K562 (cell line): ENCODE measurements around the gene TAS2R5. TPM values are rescaled to one million over a fixed set of nuclear protein-coding genes. Genes with fewer than 3 reads are reported as not detected.

Experiments
- ATAC-seq: fragments of 200-7000 bp; cut with Tn5 transposase; 3 replicates; pipeline ENCODE4 v1.9.1; 2020; ENCODE audit warnings: moderate library complexity
- BruUV-seq: library from RNA; stranded (reverse); fragments of 400-500 nt; replicated peaks from 2 replicates; lab custom pipeline; 2021; lab: Mats Ljungman, UMichigan
- CTCF ChIA-PET: fragments of 300-600 bp; formaldehyde crosslinking; extraction: SDS; loops from one replicate; lab custom pipeline; 2021; ENCODE audit warnings: low intra/inter-chr PET ratio; lab: Yijun Ruan, JAX
- POLR2A ChIA-PET: fragments of 300-600, 350-650 bp; sonication (Branson Sonifier 250); formaldehyde crosslinking; extraction: SDS; loops from one replicate; lab custom pipeline; 2021; ENCODE audit warnings: antibody characterized with exemption, inconsistent platforms; lab: Yijun Ruan, JAX
- DNase-seq, 4 experiments: peaks; one replicate each; pipeline versions ENCODE4 v3.0.0 to v3.0.0-alpha.2; 2011 to 2018; ENCODE audit warnings: low spot score in 3 of 4, mixed read lengths in 3 of 4; ENCODE audit errors: extremely low read depth in 1 of 4
- FAIRE-seq: peaks from 2 replicates; lab custom pipeline; 2011; peaks lifted over from hg19 to GRCh38; lab: Jason Lieb, UNC
- H2AFZ ChIP-seq: 2 replicates; pipeline ENCODE4 v1.6.0; 2011; ENCODE audit warnings: low read depth, low read length, control low read depth, inconsistent platforms
- H3K27ac ChIP-seq: fragments of 200-600 bp; 3 replicates; pipeline ENCODE4 v1.8.0; 2011; ENCODE audit warnings: low read depth, mild to moderate bottlenecking, control low read depth, inconsistent platforms, low read length, moderate library complexity, mixed read lengths; ENCODE audit errors: extremely low read depth
- H3K27me3 ChIP-seq, 2 experiments: fragments of 300-600 bp in 1 of 2; 2 replicates in 1 of 2; 3 replicates in 1 of 2; pipeline versions ENCODE4 v1.6.0 to v1.8.0; 2011; ENCODE audit warnings: inconsistent platforms in 2 of 2, low read length in 2 of 2, mild to moderate bottlenecking in 1 of 2, mixed read lengths in 1 of 2, moderate library complexity in 1 of 2; ENCODE audit not compliant: control insufficient read depth in 2 of 2, insufficient read depth in 2 of 2
- H3K36me3 ChIP-seq: fragments of 300-600 bp; 3 replicates; pipeline ENCODE4 v1.8.0; 2011; ENCODE audit warnings: mild to moderate bottlenecking, low read length, inconsistent platforms; ENCODE audit not compliant: control insufficient read depth, insufficient read depth
- H3K4me1 ChIP-seq, 2 experiments: fragments of 200-600 bp in 1 of 2; replicated peaks in 1 of 2; 2 replicates in 1 of 2; 3 replicates in 1 of 2; pipeline versions ENCODE4 v1.5.1 to v1.8.0; 2011; ENCODE audit warnings: inconsistent platforms in 2 of 2, low read length in 2 of 2, mild to moderate bottlenecking in 1 of 2, mixed read lengths in 1 of 2, moderate library complexity in 1 of 2; ENCODE audit not compliant: control insufficient read depth in 2 of 2, insufficient read depth in 2 of 2
- H3K4me2 ChIP-seq: 2 replicates; pipeline ENCODE4 v1.6.1; 2011; ENCODE audit warnings: low read length, control low read depth, inconsistent platforms, mixed read lengths; ENCODE audit not compliant: insufficient read depth
- H3K4me3 ChIP-seq: fragments of 200-600 bp; sonication (generic), shearing (Covaris generic); 2 replicates; pipeline ENCODE4 v1.5.1; 2016; ENCODE audit warnings: control low read depth, inconsistent platforms
- H3K79me2 ChIP-seq: fragments of 200-600 bp; 3 replicates; pipeline ENCODE4 v1.8.0; 2011; ENCODE audit warnings: low read length, inconsistent platforms; ENCODE audit not compliant: control insufficient read depth, insufficient read depth
- H3K9ac ChIP-seq, 2 experiments: 2 replicates each; pipeline versions ENCODE4 v1.6.0 to v1.6.1; 2011; ENCODE audit warnings: low read depth in 2 of 2, low read length in 2 of 2, control low read depth in 1 of 2, inconsistent platforms in 1 of 2, mild to moderate bottlenecking in 1 of 2, mixed read lengths in 1 of 2; ENCODE audit not compliant: insufficient read depth in 1 of 2
- H3K9me1 ChIP-seq: one replicate; pipeline ENCODE4 v1.6.0; 2011; ENCODE audit warnings: inconsistent platforms, mild to moderate bottlenecking, low read length, moderate library complexity; ENCODE audit not compliant: control insufficient read depth, insufficient read depth
- H3K9me3 ChIP-seq: replicated peaks from 2 replicates; pipeline ENCODE4 v1.5.1; 2011; ENCODE audit warnings: low read depth, low read length, inconsistent platforms; ENCODE audit not compliant: control insufficient read depth, insufficient read depth
- H4K20me1 ChIP-seq: replicated peaks from 2 replicates; pipeline ENCODE4 v1.6.1; 2011; ENCODE audit warnings: low read length, inconsistent platforms, mixed read lengths; ENCODE audit not compliant: control insufficient read depth, insufficient read depth
- C11orf30 ChIP-seq: fragments of 450-650 bp; IDR thresholded peaks from 2 replicates; pipeline ENCODE4 v1.6.1; 2016; ENCODE audit warnings: low read depth, mild to moderate bottlenecking
- HDAC1 ChIP-seq, 2 experiments: fragments of 450-650 bp; IDR thresholded peaks; 2 replicates each; pipeline ENCODE4 v1.6.1; 2016 to 2017; ENCODE audit warnings: inconsistent platforms in 1 of 2, mild to moderate bottlenecking in 1 of 2, moderate library complexity in 1 of 2
- JUNB ChIP-seq: fragments of 450-650 bp; formaldehyde crosslinking; conservative IDR thresholded peaks from 2 replicates; pipeline ENCODE4 v1.4.0; 2020; ENCODE audit warnings: mild to moderate bottlenecking
- SREBF2 ChIP-seq: sonication (generic); formaldehyde crosslinking; IDR thresholded peaks from 2 replicates; pipeline ENCODE4 v1.4.0; 2020; ENCODE audit warnings: mild to moderate bottlenecking, missing genetic modification reagents
- TAF1 ChIP-seq: IDR thresholded peaks from 2 replicates; pipeline ENCODE4 v1.6.1; 2011; ENCODE audit warnings: mild to moderate bottlenecking, low read length, moderate library complexity; ENCODE audit not compliant: insufficient read depth, control insufficient read depth, severe bottlenecking; ENCODE audit errors: extremely low read depth
- TAF15 ChIP-seq: fragments of 200-400 bp; formaldehyde crosslinking; IDR thresholded peaks from 2 replicates; pipeline ENCODE4 v1.6.1; 2017; ENCODE audit warnings: mild to moderate bottlenecking, low read depth, low read length, moderate library complexity
- TCFL5 ChIP-seq: fragments of 250-450 bp; sonication (Bioruptor Pico); conservative IDR thresholded peaks from 2 replicates; pipeline ENCODE4 v1.6.1; 2021; ENCODE audit warnings: mild to moderate bottlenecking, moderate library complexity, matching md5 sums
- TSC22D4 ChIP-seq: fragments of 450-650 bp; IDR thresholded peaks from 2 replicates; pipeline ENCODE4 v1.6.1; 2016; ENCODE audit warnings: missing genetic modification characterization, missing biosample characterization, control low read depth
- ZNF316 ChIP-seq: fragments of 450-650 bp; IDR thresholded peaks from 2 replicates; pipeline ENCODE4 v1.6.1; 2016
- ZNF354B ChIP-seq: fragments of 250-450 bp; sonication (Bioruptor Pico); IDR thresholded peaks from 2 replicates; pipeline ENCODE4 v1.4.0; 2020
- ZNF586 ChIP-seq: fragments of 450-650 bp; formaldehyde crosslinking; conservative IDR thresholded peaks from 2 replicates; pipeline ENCODE4 v1.4.0; 2020; ENCODE audit warnings: mild to moderate bottlenecking, moderate library complexity
- ZNF780A ChIP-seq: fragments of 250-450 bp; sonication (Bioruptor Pico); IDR thresholded peaks from 2 replicates; pipeline ENCODE4 v1.5.0; 2021; ENCODE audit warnings: mild to moderate bottlenecking
- WGBS: fragments of 100-300 bp; shearing (Covaris generic); methylation state at CpG from one replicate; pipeline ENCODE4 v1.1.6; 2016; ENCODE audit warnings: low coverage, mixed read lengths; ENCODE audit not compliant: insufficient coverage; ENCODE audit errors: missing lambda C conversion rate; 5-methylcytosine and 5-hydroxymethylcytosine counted together
- in situ Hi-C: fragments of 300-500 bp; cut with MboI; formaldehyde crosslinking; loops from 4 replicates; pipeline ENCODE4 v1.15.0; 2018; ENCODE audit warnings: inconsistent platforms, mixed read lengths
- intact Hi-C: fragments of 100-400 bp; cut with micrococcal nuclease; formaldehyde crosslinking; loops from 2 replicates; pipeline ENCODE4 v1.14.2; 2022
- polyA plus RNA-seq, 8 experiments: library from polyadenylated mRNA; depleted of rRNA in 4 of 8; stranded (reverse) in 5 of 8; unstranded in 3 of 8; fragments of >200 nt; fragmentation: Nextera tagmentation in 2 of 8; fragmentation: Illumina TruSeq in 1 of 8; extraction: Ambion mirVana in 2 of 8; extraction: Trizol in 1 of 8; gene quantifications; 2 replicates each; pipeline versions ENCODE4 v1.2.1 to v1.2.3, GENCODE V29; 2011 to 2014; ENCODE audit warnings: inconsistent platforms in 1 of 8, missing spikeins in 1 of 8
- total RNA-seq, 7 experiments: library from RNA; depleted of rRNA in 6 of 7; stranded (reverse); fragments of >200 nt in 6 of 7; fragmentation: Illumina TruSeq in 2 of 7; extraction: Trizol in 2 of 7; gene quantifications; 2 replicates each; pipeline versions ENCODE4 v1.2.1 to v1.2.3, GENCODE V29; 2011 to 2021; ENCODE audit warnings: low replicate concordance in 1 of 7
- TF ChIP-seq, protein P1 (sequence below): fragments of 200-400 bp; formaldehyde crosslinking; IDR thresholded peaks from 2 replicates; pipeline ENCODE4 v1.6.1; 2017; ENCODE audit warnings: mild to moderate bottlenecking, low read depth, low read length, moderate library complexity
- TF ChIP-seq, protein P2 (sequence below): IDR thresholded peaks from 2 replicates; pipeline ENCODE4 v1.6.1; 2014; ENCODE audit warnings: antibody characterized with exemption

The TAS2R5 gene
- total and polyA plus RNA-seq, 9 of the 15 experiments (the other 6 are each of a cell fraction or from before 2014, with no cell fraction given): 0.35 to 4.5 (median 1.4) TPM

DNA sequence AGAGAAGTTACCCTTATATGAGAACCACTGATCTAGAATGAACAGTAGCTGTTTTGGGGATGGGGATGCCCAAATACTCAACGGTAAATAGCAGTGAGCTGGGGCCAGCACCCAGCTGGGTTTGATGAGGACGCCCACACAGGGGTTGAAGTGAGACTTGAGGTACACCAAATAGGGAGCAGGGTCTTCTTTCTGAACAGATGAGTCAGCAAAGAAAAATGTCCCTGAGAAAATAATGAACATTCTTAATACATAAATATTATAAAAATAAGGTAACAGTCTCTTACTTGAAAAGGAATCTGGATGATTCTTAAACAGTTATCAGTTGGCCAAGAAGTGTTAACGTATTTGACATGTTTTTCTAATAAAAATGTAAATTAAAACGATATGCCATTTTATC is 49.2 kb downstream of the TAS2R5 start:
- H3K9ac ChIP-seq: no peak overlapping the region
- no peaks in the 10 kb centered on the region for H4K20me1 ChIP-seq
- WGBS: 9% methylated on average over 4 of the region's 4 CpGs
- intact Hi-C loops (no loop called here), in situ Hi-C loops (no loop called here)
- H3K27ac ChIP-seq: no peak overlapping the region
- no peak for ATAC-seq
- POLR2A ChIA-PET: no interaction called here
- no peaks in the 10 kb centered on the region for H3K9me1 ChIP-seq
- H2AFZ ChIP-seq: no peak overlapping the region
- TF ChIP-seq SREBF2 (CRISPR knock-in tag) (no peak), TSC22D4 (tag) (no peak), HDAC1 (IDR thresholded peaks at IDR 0.05) (no peak), ZNF354B (CRISPR knock-in tag) (no peak), TCFL5 (CRISPR knock-in tag) (no peak), C11orf30 (peak; percentile 23; the same call in 1 of the 2 replicates), ZNF586 (CRISPR knock-in tag) (no peak), TAF1 (no peak), ZNF316 (peak; percentile 61), JUNB (CRISPR knock-in tag) (no peak), TAF15 (no peak), ZNF780A (no peak)
- TF ChIP-seq, protein P1, sequence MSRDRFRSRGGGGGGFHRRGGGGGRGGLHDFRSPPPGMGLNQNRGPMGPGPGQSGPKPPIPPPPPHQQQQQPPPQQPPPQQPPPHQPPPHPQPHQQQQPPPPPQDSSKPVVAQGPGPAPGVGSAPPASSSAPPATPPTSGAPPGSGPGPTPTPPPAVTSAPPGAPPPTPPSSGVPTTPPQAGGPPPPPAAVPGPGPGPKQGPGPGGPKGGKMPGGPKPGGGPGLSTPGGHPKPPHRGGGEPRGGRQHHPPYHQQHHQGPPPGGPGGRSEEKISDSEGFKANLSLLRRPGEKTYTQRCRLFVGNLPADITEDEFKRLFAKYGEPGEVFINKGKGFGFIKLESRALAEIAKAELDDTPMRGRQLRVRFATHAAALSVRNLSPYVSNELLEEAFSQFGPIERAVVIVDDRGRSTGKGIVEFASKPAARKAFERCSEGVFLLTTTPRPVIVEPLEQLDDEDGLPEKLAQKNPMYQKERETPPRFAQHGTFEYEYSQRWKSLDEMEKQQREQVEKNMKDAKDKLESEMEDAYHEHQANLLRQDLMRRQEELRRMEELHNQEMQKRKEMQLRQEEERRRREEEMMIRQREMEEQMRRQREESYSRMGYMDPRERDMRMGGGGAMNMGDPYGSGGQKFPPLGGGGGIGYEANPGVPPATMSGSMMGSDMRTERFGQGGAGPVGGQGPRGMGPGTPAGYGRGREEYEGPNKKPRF: no peak
- TF ChIP-seq, protein P2, sequence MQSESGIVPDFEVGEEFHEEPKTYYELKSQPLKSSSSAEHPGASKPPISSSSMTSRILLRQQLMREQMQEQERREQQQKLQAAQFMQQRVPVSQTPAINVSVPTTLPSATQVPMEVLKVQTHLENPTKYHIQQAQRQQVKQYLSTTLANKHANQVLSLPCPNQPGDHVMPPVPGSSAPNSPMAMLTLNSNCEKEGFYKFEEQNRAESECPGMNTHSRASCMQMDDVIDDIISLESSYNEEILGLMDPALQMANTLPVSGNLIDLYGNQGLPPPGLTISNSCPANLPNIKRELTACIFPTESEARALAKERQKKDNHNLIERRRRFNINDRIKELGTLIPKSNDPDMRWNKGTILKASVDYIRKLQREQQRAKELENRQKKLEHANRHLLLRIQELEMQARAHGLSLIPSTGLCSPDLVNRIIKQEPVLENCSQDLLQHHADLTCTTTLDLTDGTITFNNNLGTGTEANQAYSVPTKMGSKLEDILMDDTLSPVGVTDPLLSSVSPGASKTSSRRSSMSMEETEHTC: no peak
- no peak for DNase-seq
- CTCF ChIA-PET: no interaction called here
- H3K4me3 ChIP-seq: no peak overlapping the region
- H3K4me1 ChIP-seq: peaks cover 0 to 8% of the 10 kb centered on the region in 2 experiments; a peak in 3 of 5 replicates
- FAIRE-seq: no peak
- no TSS peak for BruUV-seq
- no peaks in the 10 kb centered on the region for H3K27me3 ChIP-seq
- no peaks in the 10 kb centered on the region for H3K79me2 ChIP-seq
- H3K4me2 ChIP-seq: no peak overlapping the region
- H3K9me3 ChIP-seq: no peaks in the 10 kb centered on the region
- no peaks in the 10 kb centered on the region for H3K36me3 ChIP-seq
